ENCODE measurements around the gene THUMPD3.

GRCh38 chr3:9347081-9347480 is 15.8 kb upstream of the THUMPD3 start:
- TF ChIP-seq CTCF (IDR thresholded peaks at IDR 0.05; ENCODE audit: low read depth, low read length, missing input control) (no peak), RAD21 (IDR thresholded peaks at IDR 0.05) (no peak), REST (IDR thresholded peaks at IDR 0.05) (no peak), MAX (IDR thresholded peaks at IDR 0.05) (no peak), GABPA (IDR thresholded peaks at IDR 0.05 in 1 of 2, conservative IDR thresholded peaks at IDR 0.05 in 1 of 2) (no peak), SP1 (IDR thresholded peaks at IDR 0.05) (no peak), JUND (IDR thresholded peaks at IDR 0.05) (no peak), TAF1 (conservative IDR thresholded peaks at IDR 0.05) (no peak), NR2F2 (IDR thresholded peaks at IDR 0.05) (no peak), YY1 (IDR thresholded peaks at IDR 0.05) (no peak)
